ENCODE results near the gene CDH4.

The CDH4 gene

GRCh38 chr20:61725145-61725544, 473.1 kb downstream of the CDH4 start:
- no peak for TF ChIP-seq CTCF (IDR thresholded peaks at IDR 0.05; ENCODE audit: control insufficient read depth, extremely low read depth, insufficient read depth)
- no peak overlapping the region for H3K4me3 ChIP-seq (ENCODE audit: low read depth, low read length)
- DNase-seq (ENCODE audit: low read depth), result no peak

- DNase-seq (ENCODE audit: low read depth), result no peak
- H3K4me3 ChIP-seq (ENCODE audit: low read depth, low read length), result no peak overlapping the region
- no peak for TF ChIP-seq CTCF (IDR thresholded peaks at IDR 0.05; ENCODE audit: control insufficient read depth, extremely low read depth, insufficient read depth)
Measured at GRCh38 chr20:61725966-61726365, 473.9 kb downstream of the CDH4 start.

DNA sequence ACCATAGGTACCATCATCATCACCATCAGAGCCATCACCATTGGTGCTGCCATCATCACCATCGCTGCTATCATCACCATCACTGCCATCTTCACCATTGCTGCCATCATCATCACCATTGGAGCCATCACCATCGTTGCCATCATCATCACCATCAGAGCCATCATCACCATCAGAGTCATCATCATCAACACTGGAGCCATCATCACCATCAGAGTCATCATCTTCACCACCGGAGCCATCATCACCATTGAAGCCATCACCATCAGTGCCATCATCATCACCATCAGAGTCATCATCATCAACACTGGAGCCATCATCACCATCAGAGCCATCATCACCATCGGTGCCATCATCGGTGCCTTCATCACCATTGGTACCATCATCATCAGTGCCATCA, 474.9 kb downstream of the CDH4 start:
- TF ChIP-seq CTCF (IDR thresholded peaks at IDR 0.05; ENCODE audit: control insufficient read depth, extremely low read depth, insufficient read depth), result no peak
- no peak for DNase-seq (ENCODE audit: low read depth)
- no peak overlapping the region for H3K4me3 ChIP-seq (ENCODE audit: low read depth, low read length)

DNA sequence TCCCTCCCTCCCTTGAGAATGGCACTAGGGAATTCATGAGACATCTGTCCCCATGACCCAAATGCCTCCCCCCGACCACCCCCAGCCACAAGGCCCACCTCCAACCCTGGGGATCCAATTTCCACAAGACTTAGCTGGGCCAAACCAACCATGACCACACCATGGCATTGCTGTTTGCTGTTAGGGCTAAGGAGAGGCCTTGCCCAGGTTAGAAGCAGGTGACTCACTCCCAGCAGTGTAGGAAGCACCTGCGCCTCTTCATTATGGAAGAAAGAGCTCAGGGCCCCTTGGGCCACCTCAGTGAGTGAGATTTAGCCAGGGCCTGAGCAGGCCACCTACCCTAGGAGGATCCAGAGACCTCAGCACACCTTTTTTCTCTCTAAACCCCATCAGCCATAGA, 475.7 kb downstream of the CDH4 start:
- no peak for DNase-seq (ENCODE audit: low read depth)

GRCh38 chr20:61728326-61728725, 476.3 kb downstream of the CDH4 start:
- TF ChIP-seq CTCF (IDR thresholded peaks at IDR 0.05; ENCODE audit: control insufficient read depth, extremely low read depth, insufficient read depth), result no peak
- no peak for DNase-seq (ENCODE audit: low read depth)
- H3K4me3 ChIP-seq (ENCODE audit: low read depth, low read length), result no peak overlapping the region

More for the DNA sequence above, 475.7 kb downstream of the CDH4 start:
- no peak overlapping the region for H3K4me3 ChIP-seq (ENCODE audit: low read depth, low read length)
- no peak for TF ChIP-seq CTCF (IDR thresholded peaks at IDR 0.05; ENCODE audit: control insufficient read depth, extremely low read depth, insufficient read depth)

DNA sequence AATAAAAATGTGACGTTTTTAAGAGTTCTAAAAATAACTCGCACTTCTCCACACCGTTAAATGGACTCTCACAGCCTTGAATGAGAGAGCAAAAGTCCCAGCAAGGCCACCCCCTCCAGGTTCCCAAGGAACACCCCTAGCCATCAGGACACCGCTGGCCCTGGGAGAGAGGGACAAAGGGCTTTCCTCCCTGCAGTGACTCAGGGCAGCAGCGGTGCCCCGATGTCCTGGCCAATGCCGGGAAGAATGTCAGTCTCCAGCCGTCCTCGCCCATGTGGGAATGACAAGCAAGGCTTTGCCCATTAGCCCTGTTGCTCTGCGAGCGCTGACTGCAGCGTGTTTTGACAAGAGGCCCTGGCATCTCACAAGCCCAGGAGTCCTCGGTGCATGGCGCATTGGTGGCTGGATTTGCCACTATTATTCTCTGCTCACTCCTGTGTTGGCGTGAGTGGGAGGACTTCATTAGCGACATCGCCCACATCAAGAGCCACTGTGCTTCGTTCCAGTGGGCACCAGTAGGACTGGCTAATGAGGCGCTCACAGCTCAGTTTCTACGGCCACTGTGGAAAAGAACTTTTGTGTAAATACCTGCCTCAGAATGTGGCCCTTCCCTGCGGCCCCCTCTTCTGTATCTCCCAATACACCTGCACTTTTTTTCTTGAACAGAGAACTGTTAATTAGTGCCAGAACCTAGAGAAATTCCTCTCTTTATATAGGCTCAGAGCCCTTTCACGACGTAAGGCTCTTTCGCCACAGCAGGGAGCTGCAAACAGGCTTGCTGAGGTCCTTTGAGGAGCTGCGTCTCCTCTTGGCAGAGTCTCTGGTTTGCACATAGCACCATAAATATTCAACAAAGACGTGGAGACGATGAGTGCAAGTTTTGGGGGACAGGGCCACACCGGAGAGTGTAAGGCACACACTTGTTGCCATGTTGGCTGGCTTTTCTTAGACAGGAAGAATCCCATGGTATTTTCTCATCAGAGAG, 477.0 kb downstream of the CDH4 start:
- TF ChIP-seq CTCF (IDR thresholded peaks at IDR 0.05; ENCODE audit: control insufficient read depth, extremely low read depth, insufficient read depth), result no peak
- DNase-seq (ENCODE audit: low read depth), result no peak
- no peak overlapping the region for H3K4me3 ChIP-seq (ENCODE audit: low read depth, low read length)

Measured in LNCaP clone FGC (cell line).